Activated gamma-delta T cell treated with anti-CD3 and anti-CD28 coated beads, Interleukin-2, amount 50 U/mL, for 16 hours (primary cell): ENCODE measurements around the gene KCNT2.
"Not testable (repeated sequence)": the region's sequence is repeated elsewhere in the genome, so short reads cannot be mapped to it uniquely, and the experiment has no call there.

Experiments
- DNase-seq: peaks from one replicate; pipeline ENCODE4 v3.0.0-alpha.2; 2020; ENCODE audit warnings: low read depth

The KCNT2 gene

GRCh38 chr1:196608390-196609369 lies at the start of gene KCNT2:
KCNT2 (minus strand) TSS chr1:196608440; CDS start chr1:196608309, 131 bp downstream.
- DNase-seq: no peak

- no peak for DNase-seq
These were observed 47.3 kb upstream of the KCNT2 start for GRCh38 chr1:196655494-196655893.

GRCh38 chr1:196655071-196655470 lies 46.8 kb upstream of the KCNT2 start:
- no peak for DNase-seq

GRCh38 chr1:196654271-196654670 lies 46.0 kb upstream of the KCNT2 start:
- DNase-seq: no peak

- no peak for DNase-seq
These were observed 43.5 kb upstream of the KCNT2 start, which contains the start of gene CFH for GRCh38 chr1:196651637-196652215. CFH (plus strand) TSS chr1:196652043; CDS start chr1:196652118, 75 bp downstream.

- no peak for DNase-seq
These were observed 42.8 kb upstream of the KCNT2 start for GRCh38 chr1:196651079-196651478.

GRCh38 chr1:196650403-196650802 lies 42.2 kb upstream of the KCNT2 start:
- DNase-seq: no peak

- DNase-seq: no peak
These were observed 41.8 kb upstream of the KCNT2 start for GRCh38 chr1:196649990-196650389.

GRCh38 chr1:196640976-196641375 lies 32.7 kb upstream of the KCNT2 start:
- DNase-seq: no peak

- not testable (repeated sequence) for DNase-seq
These were observed 31.1 kb upstream of the KCNT2 start for GRCh38 chr1:196639291-196639690.

- no peak for DNase-seq
These were observed 30.2 kb upstream of the KCNT2 start for GRCh38 chr1:196638466-196638865.

GRCh38 chr1:196637606-196638005 lies 29.4 kb upstream of the KCNT2 start:
- DNase-seq: no peak

GRCh38 chr1:196628838-196629237 lies 20.6 kb upstream of the KCNT2 start:
- DNase-seq: no peak

- no peak for DNase-seq
These were observed 14.8 kb upstream of the KCNT2 start for GRCh38 chr1:196623079-196623478.

- DNase-seq: no peak
These were observed 11.5 kb upstream of the KCNT2 start for GRCh38 chr1:196619721-196620120.

- no peak for DNase-seq
These were observed 3.6 kb upstream of the KCNT2 start for GRCh38 chr1:196611873-196612272.

GRCh38 chr1:196609370-196609737 lies 1.1 kb upstream of the KCNT2 start:
- DNase-seq: no peak

GRCh38 chr1:196607981-196608380 lies 259 bp downstream of the KCNT2 start:
- no peak for DNase-seq

- DNase-seq: no peak
These were observed 4.6 kb downstream of the KCNT2 start for GRCh38 chr1:196603651-196604050.

GRCh38 chr1:196598942-196599748 lies 9.1 kb downstream of the KCNT2 start:
- DNase-seq: no peak

GRCh38 chr1:196594700-196595099 lies 13.5 kb downstream of the KCNT2 start:
- no peak for DNase-seq

- no peak for DNase-seq
These were observed 14.3 kb downstream of the KCNT2 start for GRCh38 chr1:196593955-196594354.
